ENCODE data around the gene HERC3. TPM values are rescaled to one million over a fixed set of nuclear protein-coding genes. Genes with fewer than 3 reads are reported as not detected.

The HERC3 gene
- total and polyA plus RNA-seq, 2 donors (not counting 3 experiments of a cell fraction or from before 2014, with no cell fraction given), result 6.3 to 21.2 TPM

- Histone ChIP-seq H4K20me1 (replicated peaks; ENCODE audit: control insufficient read depth, extremely low read depth, insufficient read depth, low read length) (no peaks in the 10 kb centered on the region), H2AFZ (ENCODE audit: low read depth, low read length) (no peak overlapping the region), H3K27me3 (ENCODE audit: control insufficient read depth in 2 of 2, insufficient read depth in 2 of 2, low read length in 2 of 2) (no peaks in the 10 kb centered on the region), H3K4me1 (ENCODE audit: control insufficient read depth, extremely low read depth, insufficient read depth, low read length) (no peaks in the 10 kb centered on the region), H3K27ac (ENCODE audit: insufficient read depth, low read depth, low read length) (no peak overlapping the region), H3K79me2 (ENCODE audit: control insufficient read depth, insufficient read depth, low read length) (no peaks in the 10 kb centered on the region), H3K9me1 (replicated peaks; ENCODE audit: control insufficient read depth, extremely low read depth, insufficient read depth, low read length) (no peaks in the 10 kb centered on the region), H3K36me3 (ENCODE audit: control insufficient read depth in 2 of 2, extremely low read depth in 1 of 2, insufficient read depth in 2 of 2, low read length in 2 of 2) (no peaks in the 10 kb centered on the region), H3K4me3 (replicated peaks in 1 of 3; ENCODE audit: insufficient read depth in 1 of 3, low read depth in 1 of 3, low read length in 3 of 3) (no peak overlapping the region), H3K9me3 (replicated peaks; ENCODE audit: control insufficient read depth, insufficient read depth, low read length) (no peaks in the 10 kb centered on the region), H3K9ac (replicated peaks; ENCODE audit: extremely low read depth, insufficient read depth, low read length) (no peak overlapping the region), H3K4me2 (ENCODE audit: insufficient read depth, low read length) (no peak overlapping the region)
- DNase-seq (ENCODE audit: low read depth, low spot score) (no peak), FAIRE-seq (no peak)
- ChIA-PET CTCF (interaction anchor here (1.0 to 1.4 kb wide), 2 partner anchors 23 to 36 kb away, joined by 3 to 5 read pairs; no protein-coding TSS in a partner anchor), POLR2A (no interaction called here)
- BruUV-seq (replicated peaks), result no TSS peak
- dilution Hi-C loops (cut with MboI; ENCODE audit: extremely low pct_ligation_motif_present, low sequenced_read_pairs), result no loop called here
- intact Hi-C loops (cut with micrococcal nuclease), result no loop called here
- no peak for TF ChIP-seq POLR2A (IDR thresholded peaks at IDR 0.05; ENCODE audit: low read depth, low read length)
- TF ChIP-seq EZH2 (IDR thresholded peaks at IDR 0.05; ENCODE audit: borderline replicate concordance, low read depth, low read length, severe bottlenecking), result no peak
- no peak for TF ChIP-seq MAX (IDR thresholded peaks at IDR 0.05; ENCODE audit: insufficient read depth, insufficient read length)
Observed at GRCh38 chr4:88623097-88623496, 30.8 kb downstream of the HERC3 start.

DNA sequence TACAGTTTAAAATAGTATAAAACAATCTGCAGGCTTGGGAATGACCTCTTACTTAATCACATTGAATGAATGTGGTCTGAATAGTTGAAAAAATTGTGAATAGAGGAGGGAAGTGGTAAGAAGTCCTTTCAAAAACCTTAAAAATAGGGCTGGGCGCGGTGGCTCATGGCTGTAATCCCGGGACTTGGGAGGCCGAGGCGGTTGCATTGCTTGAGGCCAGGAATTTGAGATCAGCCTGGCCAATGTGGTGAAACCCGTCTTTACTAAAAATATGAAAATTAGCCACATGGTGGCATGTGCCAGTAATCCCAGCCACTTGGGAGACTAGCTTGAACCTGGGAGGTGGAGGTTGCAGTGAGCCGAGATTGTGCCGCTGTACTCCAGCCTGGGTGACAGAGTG lies 36.5 kb downstream of the HERC3 start:
- TF ChIP-seq POLR2A (IDR thresholded peaks at IDR 0.05; ENCODE audit: low read depth, low read length), result no peak
- no peak for TF ChIP-seq MYC (IDR thresholded peaks at IDR 0.05; ENCODE audit: low read depth, low read length)
- no peak for TF ChIP-seq FOS (IDR thresholded peaks at IDR 0.05; ENCODE audit: borderline replicate concordance, insufficient read depth, low read length)
- TF ChIP-seq, protein P1, sequence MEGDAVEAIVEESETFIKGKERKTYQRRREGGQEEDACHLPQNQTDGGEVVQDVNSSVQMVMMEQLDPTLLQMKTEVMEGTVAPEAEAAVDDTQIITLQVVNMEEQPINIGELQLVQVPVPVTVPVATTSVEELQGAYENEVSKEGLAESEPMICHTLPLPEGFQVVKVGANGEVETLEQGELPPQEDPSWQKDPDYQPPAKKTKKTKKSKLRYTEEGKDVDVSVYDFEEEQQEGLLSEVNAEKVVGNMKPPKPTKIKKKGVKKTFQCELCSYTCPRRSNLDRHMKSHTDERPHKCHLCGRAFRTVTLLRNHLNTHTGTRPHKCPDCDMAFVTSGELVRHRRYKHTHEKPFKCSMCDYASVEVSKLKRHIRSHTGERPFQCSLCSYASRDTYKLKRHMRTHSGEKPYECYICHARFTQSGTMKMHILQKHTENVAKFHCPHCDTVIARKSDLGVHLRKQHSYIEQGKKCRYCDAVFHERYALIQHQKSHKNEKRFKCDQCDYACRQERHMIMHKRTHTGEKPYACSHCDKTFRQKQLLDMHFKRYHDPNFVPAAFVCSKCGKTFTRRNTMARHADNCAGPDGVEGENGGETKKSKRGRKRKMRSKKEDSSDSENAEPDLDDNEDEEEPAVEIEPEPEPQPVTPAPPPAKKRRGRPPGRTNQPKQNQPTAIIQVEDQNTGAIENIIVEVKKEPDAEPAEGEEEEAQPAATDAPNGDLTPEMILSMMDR (IDR thresholded peaks at IDR 0.05; ENCODE audit: extremely low read depth in 1 of 2, insufficient read depth in 1 of 2, low read depth in 1 of 2, low read length in 2 of 2), result no peak
- TF ChIP-seq MAX (IDR thresholded peaks at IDR 0.05; ENCODE audit: insufficient read depth, insufficient read length), result no peak
- no peak for TF ChIP-seq POLR2AphosphoS5 (IDR thresholded peaks at IDR 0.05; ENCODE audit: insufficient read depth, low read depth, low read length)
- TF ChIP-seq JUN (IDR thresholded peaks at IDR 0.05; ENCODE audit: borderline replicate concordance, insufficient read depth, insufficient read length, low read depth), result no peak
- no peak for TF ChIP-seq GATA2 (IDR thresholded peaks at IDR 0.05; ENCODE audit: insufficient read depth, insufficient read length, low read depth, low read length)
- no peak for TF ChIP-seq EZH2 (IDR thresholded peaks at IDR 0.05; ENCODE audit: borderline replicate concordance, low read depth, low read length, severe bottlenecking)
- Histone ChIP-seq H3K9ac (replicated peaks; ENCODE audit: extremely low read depth, insufficient read depth, low read length) (no peak overlapping the region), H3K4me2 (ENCODE audit: insufficient read depth, low read length) (no peak overlapping the region), H3K9me3 (replicated peaks; ENCODE audit: control insufficient read depth, insufficient read depth, low read length) (no peaks in the 10 kb centered on the region), H3K4me1 (ENCODE audit: control insufficient read depth, extremely low read depth, insufficient read depth, low read length) (peaks cover 13% of the 10 kb centered on the region), H3K79me2 (ENCODE audit: control insufficient read depth, insufficient read depth, low read length) (no peaks in the 10 kb centered on the region), H4K20me1 (replicated peaks; ENCODE audit: control insufficient read depth, extremely low read depth, insufficient read depth, low read length) (no peaks in the 10 kb centered on the region), H3K27ac (ENCODE audit: insufficient read depth, low read depth, low read length) (no peak overlapping the region), H3K36me3 (ENCODE audit: control insufficient read depth in 2 of 2, extremely low read depth in 1 of 2, insufficient read depth in 2 of 2, low read length in 2 of 2) (no peaks in the 10 kb centered on the region), H3K9me1 (replicated peaks; ENCODE audit: control insufficient read depth, extremely low read depth, insufficient read depth, low read length) (no peaks in the 10 kb centered on the region), H3K4me3 (replicated peaks in 1 of 3; ENCODE audit: insufficient read depth in 1 of 3, low read depth in 1 of 3, low read length in 3 of 3) (no peak overlapping the region), H2AFZ (ENCODE audit: low read depth, low read length) (no peak overlapping the region), H3K27me3 (ENCODE audit: control insufficient read depth in 2 of 2, insufficient read depth in 2 of 2, low read length in 2 of 2) (no peaks in the 10 kb centered on the region)
- dilution Hi-C loops (cut with MboI; ENCODE audit: extremely low pct_ligation_motif_present, low sequenced_read_pairs), result no loop called here
- FAIRE-seq (no peak), DNase-seq (ENCODE audit: low read depth, low spot score) (no peak)
- no TSS peak for BruUV-seq (replicated peaks)
- ChIA-PET POLR2A (no interaction called here), CTCF (no interaction called here)
- intact Hi-C loops (cut with micrococcal nuclease), result loop anchor here (1.0 kb wide), 1 partner anchor 17 kb away; no protein-coding TSS in a partner anchor

All from endothelial cell of umbilical vein (primary cell).